A549 (cell line): ENCODE results near the gene RAB3GAP1. TPM values are rescaled to one million over a fixed set of nuclear protein-coding genes. Genes with fewer than 3 reads are reported as not detected.

Experiments
- ATAC-seq, 2 experiments: fragments of 200-7000 bp in 1 of 2; fragments of >200 bp in 1 of 2; cut with Nextera tagmentation in 1 of 2; cut with Tn5 transposase in 1 of 2; 3 replicates each; pipeline versions ENCODE4 v1.8.0 to v1.9.1; 2018 to 2020; ENCODE audit warnings: mild to moderate bottlenecking in 1 of 2, moderate library complexity in 1 of 2
- CTCF ChIA-PET: fragments of 300-600 bp; sonication (Branson Sonifier 250); formaldehyde crosslinking; extraction: SDS; loops from one replicate; lab custom pipeline; 2021; ENCODE audit warnings: antibody characterized with exemption, inconsistent platforms; lab: Yijun Ruan, JAX
- POLR2A ChIA-PET: fragments of 350-600 bp; formaldehyde crosslinking; extraction: SDS; loops from one replicate; lab custom pipeline; 2021; ENCODE audit warnings: antibody characterized with exemption, inconsistent platforms; lab: Yijun Ruan, JAX
- DNase-seq, 2 experiments: peaks; one replicate each; pipeline versions ENCODE4 v3.0.0 to v3.0.0-alpha.2; 2011 to 2016; ENCODE audit warnings: low read depth in 1 of 2, low spot score in 1 of 2
- FAIRE-seq: peaks from 2 replicates; lab custom pipeline; 2011; peaks lifted over from hg19 to GRCh38; lab: Jason Lieb, UNC
- H3K27ac ChIP-seq, 2 experiments: fragments of >200 bp; sonication (Bioruptor Twin); formaldehyde crosslinking; 3 replicates each; pipeline ENCODE4 v1.5.1; 2016 to 2017
- H3K4me1 ChIP-seq: fragments of >200 bp; sonication (Bioruptor Twin); formaldehyde crosslinking; 3 replicates; pipeline ENCODE4 v1.6.1; 2016
- H3K4me2 ChIP-seq: fragments of >200 bp; sonication (Bioruptor Twin); formaldehyde crosslinking; 3 replicates; pipeline ENCODE4 v1.6.1; 2016
- H3K4me3 ChIP-seq: fragments of >200 bp; sonication (Bioruptor Twin); formaldehyde crosslinking; 3 replicates; pipeline ENCODE4 v1.5.1; 2016
- H3K9me3 ChIP-seq: fragments of >200 bp; sonication (Bioruptor Twin); formaldehyde crosslinking; 3 replicates; pipeline ENCODE4 v1.6.1; 2016
- BHLHE40 ChIP-seq: IDR thresholded peaks from 2 replicates; pipeline ENCODE4 v1.6.1; 2012; ENCODE audit warnings: low read depth, low read length, inconsistent platforms
- CBX8 ChIP-seq: fragments of 200-600 bp; sonication (generic); IDR thresholded peaks from 2 replicates; pipeline ENCODE4 v1.6.1; 2016
- CEBPB ChIP-seq, 2 experiments: fragments of >200 bp in 1 of 2; sonication (Bioruptor Twin) in 1 of 2; formaldehyde crosslinking in 1 of 2; IDR thresholded peaks; 2 replicates each; pipeline ENCODE4 v1.6.1; 2012 to 2016
- EHMT2 ChIP-seq: fragments of 200-600 bp; sonication (generic); IDR thresholded peaks from 2 replicates; pipeline ENCODE4 v1.6.1; 2016; ENCODE audit warnings: antibody characterized with exemption, low read depth, mild to moderate bottlenecking, moderate library complexity
- ESRRA ChIP-seq: fragments of 150-350 bp; IDR thresholded peaks from 2 replicates; pipeline ENCODE4 v1.6.1; 2014; ENCODE audit warnings: mild to moderate bottlenecking, low read length, borderline replicate concordance
- HOXB13 ChIP-seq: fragments of 250-450 bp; sonication (Bioruptor Pico); IDR thresholded peaks from 2 replicates; pipeline ENCODE4 v1.5.0; 2020; ENCODE audit warnings: low read depth, mild to moderate bottlenecking, moderate library complexity
- HOXB5 ChIP-seq: fragments of 250-450 bp; sonication (Bioruptor Pico); IDR thresholded peaks from 2 replicates; pipeline ENCODE4 v1.5.0; 2020; ENCODE audit warnings: mild to moderate bottlenecking, moderate library complexity
- MAX ChIP-seq: IDR thresholded peaks from 2 replicates; pipeline ENCODE4 v1.6.1; 2012
- MAZ ChIP-seq: fragments of 150-350 bp; IDR thresholded peaks from 2 replicates; pipeline ENCODE4 v1.6.1; 2014; ENCODE audit warnings: antibody characterized with exemption, low read depth, low read length, borderline replicate concordance
- NR3C1 ChIP-seq: fragments of >200 bp; sonication (Bioruptor Twin); formaldehyde crosslinking; IDR thresholded peaks from 3 replicates; pipeline ENCODE4 v1.6.1; 2017
- POLR2AphosphoS2 ChIP-seq: conservative IDR thresholded peaks from 2 replicates; pipeline ENCODE4 v1.6.1; 2012; ENCODE audit warnings: low read length, improper control_type of control experiment, inconsistent platforms
- REST ChIP-seq: fragments of 200-600 bp; sonication (generic); IDR thresholded peaks from 2 replicates; pipeline ENCODE4 v1.6.1; 2016; ENCODE audit warnings: antibody characterized with exemption, mild to moderate bottlenecking, moderate library complexity
- RFX5 ChIP-seq: fragments of 450-650 bp; IDR thresholded peaks from 2 replicates; pipeline ENCODE4 v1.7.1; 2014; ENCODE audit warnings: antibody characterized with exemption, mild to moderate bottlenecking, moderate library complexity
- RNF2 ChIP-seq: fragments of 200-600 bp; sonication (generic); IDR thresholded peaks from 2 replicates; pipeline ENCODE4 v1.6.1; 2016; ENCODE audit warnings: low read depth, mild to moderate bottlenecking, antibody characterized with exemption, moderate library complexity, borderline replicate concordance
- SMC3 ChIP-seq: fragments of >200 bp; sonication (Bioruptor Twin); formaldehyde crosslinking; IDR thresholded peaks from 3 replicates; pipeline ENCODE4 v1.6.1; 2018; ENCODE audit warnings: inconsistent platforms
- SREBF2 ChIP-seq: fragments of 450-650 bp; IDR thresholded peaks from 2 replicates; pipeline ENCODE4 v1.6.1; 2014; ENCODE audit warnings: mild to moderate bottlenecking, moderate library complexity
- WGBS: methylation state at CpG from one replicate; pipeline ENCODE4 v1.1.6; 2017; ENCODE audit errors: missing lambda C conversion rate; 5-methylcytosine and 5-hydroxymethylcytosine counted together
- polyA plus RNA-seq, 4 experiments: library from polyadenylated mRNA; depleted of rRNA in 3 of 4; stranded (reverse); fragments of >200 nt; fragmentation: RNase III in 1 of 4; extraction: RNeasy Plus Mini Kit Qiagen cat#74134 plus additional on column Dnase treatment in 1 of 4; gene quantifications; 2 replicates in 3 of 4; 3 replicates in 1 of 4; pipeline ENCODE4 v1.2.3, GENCODE V29; 2011 to 2017
- TF ChIP-seq, protein P1 (sequence below): fragments of 450-650 bp; IDR thresholded peaks from 2 replicates; pipeline ENCODE4 v1.6.1; 2014; ENCODE audit warnings: antibody characterized with exemption
- TF ChIP-seq, protein P2 (sequence below): fragments of >200 bp; sonication (Bioruptor Twin); formaldehyde crosslinking; IDR thresholded peaks from 3 replicates; pipeline ENCODE4 v1.6.1; 2016
- TF ChIP-seq, protein P3 (sequence below): fragments of 250-450 bp; sonication (Bioruptor Pico); IDR thresholded peaks from 2 replicates; pipeline ENCODE4 v1.5.0; 2021; ENCODE audit warnings: mild to moderate bottlenecking, moderate library complexity, borderline replicate concordance

RAB3GAP1 gene
- polyA plus RNA-seq, 2 of the 4 experiments (the other 2 are of a cell fraction), result 29.7 to 44.6 TPM

DNA sequence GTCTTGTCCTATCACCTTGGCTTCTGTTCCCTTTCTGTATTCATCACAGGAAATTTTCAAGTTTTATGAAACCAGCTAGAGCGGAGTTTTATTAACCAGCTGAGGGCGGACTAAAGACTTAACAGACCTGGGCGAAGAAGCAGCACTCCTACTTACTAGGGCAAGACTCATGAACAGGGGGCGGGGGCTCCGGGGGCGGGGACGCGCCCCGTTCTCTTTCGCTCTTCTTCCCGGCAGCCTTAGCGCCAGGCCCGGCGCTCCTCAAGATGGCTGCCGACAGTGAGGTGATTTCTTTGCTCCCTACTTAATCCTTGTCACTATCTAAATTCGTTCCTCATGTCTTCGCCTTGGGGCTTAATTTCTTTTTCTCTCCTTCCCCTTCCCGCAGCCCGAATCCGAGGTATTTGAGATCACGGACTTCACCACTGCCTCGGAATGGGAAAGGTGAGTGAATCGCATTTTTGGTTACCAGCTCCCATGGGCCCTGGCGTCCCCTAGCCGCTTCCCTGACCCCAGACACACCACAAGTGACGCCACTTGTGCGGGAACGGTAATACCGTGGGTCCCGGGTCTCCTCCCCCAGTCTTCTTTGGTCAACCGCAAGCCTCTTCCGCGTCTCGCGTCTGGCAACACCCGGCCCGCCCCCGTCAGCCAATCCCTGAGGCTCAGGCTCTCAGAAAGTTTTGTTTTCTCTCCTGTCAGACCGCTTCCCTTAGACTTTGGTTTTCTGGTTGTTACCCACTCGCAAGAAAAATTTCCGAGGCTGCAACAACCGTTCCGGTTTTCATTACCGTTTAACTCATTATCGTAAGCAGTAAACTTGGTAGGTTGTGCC, at the start of gene RAB3GAP1 (continued):
- TF ChIP-seq, protein P1, sequence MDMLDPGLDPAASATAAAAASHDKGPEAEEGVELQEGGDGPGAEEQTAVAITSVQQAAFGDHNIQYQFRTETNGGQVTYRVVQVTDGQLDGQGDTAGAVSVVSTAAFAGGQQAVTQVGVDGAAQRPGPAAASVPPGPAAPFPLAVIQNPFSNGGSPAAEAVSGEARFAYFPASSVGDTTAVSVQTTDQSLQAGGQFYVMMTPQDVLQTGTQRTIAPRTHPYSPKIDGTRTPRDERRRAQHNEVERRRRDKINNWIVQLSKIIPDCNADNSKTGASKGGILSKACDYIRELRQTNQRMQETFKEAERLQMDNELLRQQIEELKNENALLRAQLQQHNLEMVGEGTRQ, result no peak
- no peak for TF ChIP-seq HOXB5 (CRISPR knock-in tag)

GRCh38 chr2:135002836-135003235, 49.3 kb upstream of the RAB3GAP1 start:
- ChIA-PET CTCF (interaction anchor here (0.6 to 6.3 kb wide), 9 partner anchors 12 to 795 kb away, joined by 3 to 79 read pairs (median 9); no protein-coding TSS in a partner anchor), POLR2A (no interaction called here)
- Histone ChIP-seq H3K4me2 (no peak overlapping the region), H3K4me1 (no peaks in the 10 kb centered on the region; the same call in 2 of the 3 replicates), H3K4me3 (no peak overlapping the region), H3K27ac (no peak overlapping the region), H3K9me3 (no peaks in the 10 kb centered on the region)
- 45% methylated on average over 4 of the region's 4 CpGs for WGBS
- ATAC-seq (no peak), DNase-seq (no peak), FAIRE-seq (no peak)
- TF ChIP-seq SMC3, result no peak
- no peak for TF ChIP-seq SREBF2
- TF ChIP-seq RNF2, result no peak
- no peak for TF ChIP-seq CEBPB (IDR thresholded peaks at IDR 0.05)
- TF ChIP-seq BHLHE40, result no peak
- TF ChIP-seq NR3C1, result no peak
- TF ChIP-seq HOXB13, result no peak
- TF ChIP-seq MAX, result no peak
- no peak for TF ChIP-seq MAZ
- TF ChIP-seq, protein P2, sequence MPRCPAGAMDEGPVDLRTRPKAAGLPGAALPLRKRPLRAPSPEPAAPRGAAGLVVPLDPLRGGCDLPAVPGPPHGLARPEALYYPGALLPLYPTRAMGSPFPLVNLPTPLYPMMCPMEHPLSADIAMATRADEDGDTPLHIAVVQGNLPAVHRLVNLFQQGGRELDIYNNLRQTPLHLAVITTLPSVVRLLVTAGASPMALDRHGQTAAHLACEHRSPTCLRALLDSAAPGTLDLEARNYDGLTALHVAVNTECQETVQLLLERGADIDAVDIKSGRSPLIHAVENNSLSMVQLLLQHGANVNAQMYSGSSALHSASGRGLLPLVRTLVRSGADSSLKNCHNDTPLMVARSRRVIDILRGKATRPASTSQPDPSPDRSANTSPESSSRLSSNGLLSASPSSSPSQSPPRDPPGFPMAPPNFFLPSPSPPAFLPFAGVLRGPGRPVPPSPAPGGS, result no peak
- TF ChIP-seq ESRRA, result no peak
- no peak for TF ChIP-seq RFX5
- no peak for TF ChIP-seq CBX8
- no peak for TF ChIP-seq POLR2AphosphoS2
- no peak for TF ChIP-seq REST

GRCh38 chr2:135004005-135004746, 47.9 kb upstream of the RAB3GAP1 start:
- CTCF ChIA-PET, result interaction anchor here (0.6 to 6.3 kb wide), 67 partner anchors 8 to 1386 kb away, joined by 3 to 79 read pairs (median 4); partner anchors contain the start of gene MAP3K19
- Histone ChIP-seq H3K4me1 (no peaks in the 10 kb centered on the region; the same call in 2 of the 3 replicates), H3K9me3 (no peaks in the 10 kb centered on the region), H3K27ac (no peak overlapping the region), H3K4me3 (no peak overlapping the region), H3K4me2 (peak overlapping the region; percentile 54; the same call in 2 of the 3 replicates)
- POLR2A ChIA-PET, result interaction anchor here (1.2 kb wide), 1 partner anchor 527 kb away, joined by 3 read pairs; the partner anchor contains the start of gene ZRANB3
- ATAC-seq (peak; percentile 98 to 100), DNase-seq (peak; percentile 63 to 64), FAIRE-seq (no peak)
- WGBS, result 13% methylated on average over 17 of the region's 17 CpGs
- TF ChIP-seq EHMT2 (no peak), REST (no peak), RFX5 (no peak)
- TF ChIP-seq, protein P3, sequence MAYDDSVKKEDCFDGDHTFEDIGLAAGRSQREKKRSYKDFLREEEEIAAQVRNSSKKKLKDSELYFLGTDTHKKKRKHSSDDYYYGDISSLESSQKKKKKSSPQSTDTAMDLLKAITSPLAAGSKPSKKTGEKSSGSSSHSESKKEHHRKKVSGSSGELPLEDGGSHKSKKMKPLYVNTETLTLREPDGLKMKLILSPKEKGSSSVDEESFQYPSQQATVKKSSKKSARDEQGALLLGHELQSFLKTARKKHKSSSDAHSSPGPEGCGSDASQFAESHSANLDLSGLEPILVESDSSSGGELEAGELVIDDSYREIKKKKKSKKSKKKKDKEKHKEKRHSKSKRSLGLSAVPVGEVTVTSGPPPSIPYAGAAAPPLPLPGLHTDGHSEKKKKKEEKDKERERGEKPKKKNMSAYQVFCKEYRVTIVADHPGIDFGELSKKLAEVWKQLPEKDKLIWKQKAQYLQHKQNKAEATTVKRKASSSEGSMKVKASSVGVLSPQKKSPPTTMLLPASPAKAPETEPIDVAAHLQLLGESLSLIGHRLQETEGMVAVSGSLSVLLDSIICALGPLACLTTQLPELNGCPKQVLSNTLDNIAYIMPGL, result no peak
